Right cardiac atrium (tissue), 5 donors: ENCODE data around the gene NUP62CL. TPM values are rescaled to one million over a fixed set of nuclear protein-coding genes. Genes with fewer than 3 reads are reported as not detected.
"Not testable (repeated sequence)": the region's sequence is repeated elsewhere in the genome, so short reads cannot be mapped to it uniquely, and the experiment has no call there.

ENCODE experiments used
- ATAC-seq, 2 donors: fragments of 200-7000 bp; cut with Tn5 transposase; one replicate each; pipeline versions ENCODE4 v1.8.0 to v1.9.1; 2020; ENCODE audit warnings: moderate library complexity in 2 of 2, mild to moderate bottlenecking in 1 of 2
- DNase-seq, 3 donors: peaks; one replicate each; pipeline ENCODE4 v3.0.0-alpha.2; 2020
- H3K27ac ChIP-seq: one replicate; pipeline ENCODE4 v1.5.1; 2013; ENCODE audit warnings: mild to moderate bottlenecking, low read length, control low read depth, moderate library complexity
- H3K27me3 ChIP-seq: one replicate; pipeline ENCODE4 v1.6.1; 2013; ENCODE audit not compliant: control insufficient read depth, insufficient read depth
- H3K4me1 ChIP-seq: one replicate; pipeline ENCODE4 v1.6.1; 2013; ENCODE audit warnings: low read length; ENCODE audit not compliant: control insufficient read depth, insufficient read depth
- H3K4me3 ChIP-seq: one replicate; pipeline ENCODE4 v1.5.1; 2013; ENCODE audit warnings: low read length, control low read depth
- H3K9me3 ChIP-seq: one replicate; pipeline ENCODE4 v1.6.1; 2013; ENCODE audit warnings: low read length; ENCODE audit not compliant: control insufficient read depth
- WGBS: extraction: QIAGEN DNeasy Blood & Tissue Kit; methylation state at CpG from one replicate; pipeline ENCODE4 v1.1.7; 2013; 5-methylcytosine and 5-hydroxymethylcytosine counted together
- intact Hi-C, 4 donors: fragments of 100-400 bp; cut with DNase I; formaldehyde crosslinking; loops; one replicate each; pipeline versions ENCODE4 v1.11.0 to v1.14.0; 2022 to 2023
- polyA plus RNA-seq: library from polyadenylated mRNA; stranded (reverse); fragments of 200-250 nt; gene quantifications from one replicate; pipeline ENCODE4 v1.2.3, GENCODE V29; 2013
- total RNA-seq, 4 donors: library from RNA; stranded (reverse); fragmentation: NEBNext Ultra II Directional; extraction: Animal tissue kit (Norgen Biotek cat#: 25700); gene quantifications; one replicate each; pipeline ENCODE4 v1.2.1, GENCODE V29; 2021
- donor health status: healthy with polysubstance abuse.
- donor health status: DM: no; HTN: yes; CAD: no.
- donor health status: DM: no; HTN: no; CAD: no.
- donor health status: DM: no; HTN: yes; CAD: no; lungs with severe emphysema.
- donor health status: DM: yes; HTN: yes; CAD: no.

Gene NUP62CL
- total and polyA plus RNA-seq, 5 donors: 0.23 to 0.88 (median 0.42) TPM

GRCh38 chrX:107197319-107197718, 8.9 kb downstream of the NUP62CL start:
- H3K4me3 ChIP-seq: no peak overlapping the region
- no peaks in the 10 kb centered on the region for H3K9me3 ChIP-seq
- no peaks in the 10 kb centered on the region for H3K27me3 ChIP-seq
- 77% methylated on average over 1 of the region's 1 CpG for WGBS
- H3K27ac ChIP-seq: no peak overlapping the region
- DNase-seq: no peak
- intact Hi-C loops: no loop called here
- H3K4me1 ChIP-seq: no peaks in the 10 kb centered on the region
- no peak for ATAC-seq

DNA sequence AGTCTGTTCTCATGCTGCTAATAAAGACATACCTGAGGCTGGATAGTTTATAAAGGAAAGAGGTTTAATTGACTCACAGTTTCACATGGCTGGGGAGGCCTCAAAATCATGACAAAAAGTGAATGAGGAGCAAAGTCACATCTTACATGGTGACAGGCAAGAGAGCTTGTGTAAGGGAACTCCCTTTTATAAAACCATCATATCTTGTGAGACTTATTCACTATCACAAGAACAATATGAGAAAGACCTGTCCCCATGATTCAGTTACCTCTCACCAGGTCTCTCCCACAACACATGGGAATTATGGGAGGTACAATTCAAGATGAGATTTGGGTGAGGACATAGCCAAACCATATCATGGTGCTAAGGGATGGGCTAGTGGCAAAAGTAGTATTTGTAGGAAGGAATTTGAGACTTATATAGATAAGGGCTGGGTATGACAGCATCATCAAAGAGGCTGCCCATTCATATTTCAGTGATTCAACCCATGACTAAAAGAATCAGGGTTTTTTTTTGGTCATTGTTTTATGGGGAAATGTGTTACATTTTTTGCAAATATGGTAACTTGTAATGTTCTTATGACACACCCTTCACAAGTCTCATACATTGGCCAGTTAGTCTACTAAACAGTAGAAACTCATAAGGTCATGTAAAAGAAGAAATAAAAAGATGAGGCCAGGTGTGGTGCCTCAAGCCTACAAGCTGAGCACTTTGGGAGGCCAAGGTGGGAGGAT, 34.7 kb downstream of the NUP62CL start:
- DNase-seq (no peak), ATAC-seq (no peak)
- Histone ChIP-seq H3K9me3 (no peaks in the 10 kb centered on the region), H3K27me3 (no peaks in the 10 kb centered on the region), H3K4me1 (no peaks in the 10 kb centered on the region), H3K27ac (no peak overlapping the region), H3K4me3 (no peak overlapping the region)
- intact Hi-C loops: no loop called here

GRCh38 chrX:107168712-107169111, 37.5 kb downstream of the NUP62CL start:
- Histone ChIP-seq H3K27ac (no peak overlapping the region), H3K4me1 (no peaks in the 10 kb centered on the region), H3K27me3 (no peaks in the 10 kb centered on the region), H3K9me3 (no peaks in the 10 kb centered on the region), H3K4me3 (no peak overlapping the region)
- WGBS: 85% methylated on average over 1 of the region's 1 CpG
- DNase-seq (no peak), ATAC-seq (no peak)
- intact Hi-C loops: no loop called here

GRCh38 chrX:107168257-107168656, 38.0 kb downstream of the NUP62CL start:
- no peak for ATAC-seq
- intact Hi-C loops: no loop called here

GRCh38 chrX:107167163-107167921, 38.9 kb downstream of the NUP62CL start:
- DNase-seq (no peak), ATAC-seq (no peak)
- 93% methylated on average over 3 of the region's 3 CpGs for WGBS
- Histone ChIP-seq H3K4me1 (no peaks in the 10 kb centered on the region), H3K9me3 (no peaks in the 10 kb centered on the region), H3K27me3 (no peaks in the 10 kb centered on the region), H3K4me3 (no peak overlapping the region), H3K27ac (no peak overlapping the region)
- intact Hi-C loops: no loop called here

More at GRCh38 chrX:107168257-107168656, 38.0 kb downstream of the NUP62CL start:
- Histone ChIP-seq H3K9me3 (no peaks in the 10 kb centered on the region), H3K27ac (no peak overlapping the region), H3K4me3 (no peak overlapping the region), H3K27me3 (no peaks in the 10 kb centered on the region), H3K4me1 (no peaks in the 10 kb centered on the region)
- no peak for DNase-seq

DNA sequence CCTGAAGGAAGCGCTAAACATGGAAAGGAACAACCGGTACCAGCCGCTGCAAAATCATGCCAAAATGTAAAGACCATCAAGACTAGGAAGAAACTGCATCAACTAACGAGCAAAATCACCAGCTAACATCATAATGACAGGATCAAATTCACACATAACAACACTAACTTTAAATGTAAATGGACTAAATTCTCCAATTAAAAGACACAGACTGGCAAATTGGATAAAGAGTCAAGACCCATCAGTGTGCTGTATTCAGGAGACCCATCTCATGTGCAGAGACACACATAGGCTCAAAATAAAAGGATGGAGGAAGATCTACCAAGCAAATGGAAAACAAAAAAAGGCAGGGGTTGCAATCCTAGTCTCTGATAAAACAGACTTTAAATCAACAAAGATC, 48.6 kb downstream of the NUP62CL start:
- H3K27ac ChIP-seq, H3K27me3 ChIP-seq, intact Hi-C loops, H3K4me1 ChIP-seq, H3K9me3 ChIP-seq, H3K4me3 ChIP-seq, DNase-seq, ATAC-seq: not testable (repeated sequence)
- WGBS: 92% methylated on average over 4 of the region's 4 CpGs

GRCh38 chrX:107155621-107156430, 50.4 kb downstream of the NUP62CL start:
- not testable (repeated sequence) for H3K27ac ChIP-seq, H3K9me3 ChIP-seq
- WGBS: 34% methylated on average over 23 of the region's 32 CpGs

DNA sequence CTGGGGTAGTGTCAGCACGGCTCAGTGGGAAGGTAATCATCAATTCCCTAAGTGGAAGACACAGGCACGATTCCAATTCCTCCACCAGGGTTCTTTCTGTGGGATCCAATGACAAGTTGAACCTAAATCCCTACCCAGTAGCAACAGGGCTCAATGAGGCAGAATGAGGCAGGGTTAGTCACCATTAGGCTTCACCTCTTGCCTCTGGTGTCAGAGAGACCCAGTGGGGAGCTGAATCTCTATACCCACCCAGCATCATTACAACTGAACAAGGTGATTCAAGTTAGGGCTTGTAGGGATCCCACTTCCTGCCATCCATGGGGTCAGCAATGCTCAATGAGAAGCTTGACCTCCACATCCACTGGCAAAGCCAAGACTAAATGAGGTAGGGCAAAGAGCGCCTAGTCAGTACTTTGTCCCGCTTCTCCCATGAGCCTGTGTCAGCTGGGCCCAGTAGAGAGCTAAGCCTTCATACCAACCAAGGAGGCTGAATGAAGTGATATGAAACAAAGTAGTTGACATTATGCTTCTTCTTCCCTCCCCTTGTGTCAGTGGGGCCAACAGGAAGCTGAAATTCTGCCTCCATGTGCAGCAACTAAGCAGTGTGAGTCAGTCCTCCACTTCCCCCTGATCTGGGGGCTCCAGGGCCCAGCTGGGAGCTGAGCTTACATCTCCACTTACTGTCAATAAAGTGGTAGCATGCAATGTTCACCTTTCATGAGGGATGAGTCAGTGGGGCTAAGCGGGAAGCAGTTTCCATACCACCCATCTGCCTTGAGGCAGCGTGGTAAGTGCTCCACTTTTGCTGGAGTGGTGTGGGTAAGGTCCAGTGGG, 51.2 kb downstream of the NUP62CL start:
- Histone ChIP-seq H3K4me1 (no peaks in the 10 kb centered on the region), H3K27ac (no peak overlapping the region), H3K4me3 (no peak overlapping the region), H3K9me3 (no peaks in the 10 kb centered on the region), H3K27me3 (no peaks in the 10 kb centered on the region)
- peak in 1 of 3 donors; percentile 16 for DNase-seq
- no peak for ATAC-seq
- intact Hi-C loops: no loop called here
- WGBS: 88% methylated on average over 6 of the region's 6 CpGs

More at GRCh38 chrX:107155621-107156430, 50.4 kb downstream of the NUP62CL start:
- ATAC-seq, H3K4me1 ChIP-seq, intact Hi-C loops, H3K4me3 ChIP-seq, DNase-seq, H3K27me3 ChIP-seq: not testable (repeated sequence)

GRCh38 chrX:107153005-107153404, 53.2 kb downstream of the NUP62CL start:
- DNase-seq: no peak
- intact Hi-C loops: no loop called here
- Histone ChIP-seq H3K27me3 (no peaks in the 10 kb centered on the region), H3K4me1 (no peaks in the 10 kb centered on the region), H3K27ac (no peak overlapping the region), H3K9me3 (no peaks in the 10 kb centered on the region), H3K4me3 (no peak overlapping the region)
- WGBS: 67% methylated on average over 5 of the region's 5 CpGs
- no peak for ATAC-seq

GRCh38 chrX:107146670-107147069, 59.6 kb downstream of the NUP62CL start:
- no peak overlapping the region for H3K4me3 ChIP-seq
- DNase-seq (no peak), ATAC-seq (no peak)
- no peaks in the 10 kb centered on the region for H3K9me3 ChIP-seq
- intact Hi-C loops: no loop called here
- H3K27ac ChIP-seq: no peak overlapping the region
- no peaks in the 10 kb centered on the region for H3K4me1 ChIP-seq
- H3K27me3 ChIP-seq: no peaks in the 10 kb centered on the region
